ENCODE data around the gene KIAA0513. TPM values are rescaled to one million over a fixed set of nuclear protein-coding genes. Genes with fewer than 3 reads are reported as not detected.

The KIAA0513 gene
- total RNA-seq, 2 experiments from 2014 or later: 9.0 to 10.9 TPM

DNA sequence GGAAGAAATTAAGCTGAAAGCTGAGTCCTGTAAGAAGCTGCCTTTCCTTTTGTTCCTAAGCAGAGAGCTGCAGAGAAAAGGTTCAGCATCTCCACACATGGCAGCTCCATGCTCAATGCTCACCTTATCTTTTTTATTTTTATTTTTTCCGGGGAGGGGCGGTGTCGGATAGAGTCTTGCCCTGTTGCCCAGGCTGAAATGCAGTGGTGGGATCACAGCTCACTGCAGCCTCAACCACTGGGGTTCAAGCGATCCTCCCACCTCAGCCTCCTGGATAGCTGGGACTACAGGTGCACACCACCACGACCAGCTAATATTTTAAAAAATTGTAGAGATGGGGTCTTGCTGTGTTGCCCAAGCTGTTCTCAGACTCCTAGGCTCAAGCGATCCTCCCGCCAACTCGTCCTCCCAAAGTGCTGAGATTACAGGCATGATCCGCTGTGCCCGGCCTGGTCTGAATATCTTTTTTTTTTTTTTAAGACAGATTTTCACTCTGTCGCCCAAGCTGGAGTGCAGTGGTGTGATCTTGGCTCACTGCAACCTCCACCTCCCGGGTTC lies 112.9 kb downstream of the KIAA0513 start:
- peaks cover 12% of the 10 kb centered on the region for H3K4me1 ChIP-seq (ENCODE audit: insufficient read depth, low read length)
- peaks cover 0 to 12% of the 10 kb centered on the region in 2 experiments for H3K9me3 ChIP-seq (ENCODE audit: control insufficient read depth in 1 of 2, insufficient read depth in 1 of 2, low read length in 2 of 2)
- POLR2A ChIA-PET: no interaction called here
- H3K4me3 ChIP-seq (ENCODE audit: low read length): no peak overlapping the region
- ATAC-seq (ENCODE audit: poor library complexity) (no peak), DNase-seq (no peak)
- H3K27ac ChIP-seq (ENCODE audit: low read depth in 1 of 2, low read length in 2 of 2): no peak overlapping the region
- peaks cover 22 to 33% of the 10 kb centered on the region in 2 experiments for H3K27me3 ChIP-seq (ENCODE audit: control insufficient read depth in 1 of 2, insufficient read depth in 2 of 2, low read length in 2 of 2)
- intact Hi-C loops (cut with DNase I, micrococcal nuclease): no loop called here
- H3K4me1 Mint-ChIP-seq (ENCODE audit: low read depth): no peaks in the 10 kb centered on the region
- no peaks in the 10 kb centered on the region for H3K9me3 Mint-ChIP-seq
- H3K4me3 Mint-ChIP-seq: no peak overlapping the region
- no peak overlapping the region for H3K27ac Mint-ChIP-seq
- H3K36me3 ChIP-seq (ENCODE audit: insufficient read depth, low read length): no peaks in the 10 kb centered on the region
- no peak for TF ChIP-seq CTCF (IDR thresholded peaks at IDR 0.05)
- CTCF ChIA-PET: no interaction called here
- H3K27me3 Mint-ChIP-seq: peaks cover 33% of the 10 kb centered on the region
- no peaks in the 10 kb centered on the region for H3K36me3 Mint-ChIP-seq (ENCODE audit: low read depth)

DNA sequence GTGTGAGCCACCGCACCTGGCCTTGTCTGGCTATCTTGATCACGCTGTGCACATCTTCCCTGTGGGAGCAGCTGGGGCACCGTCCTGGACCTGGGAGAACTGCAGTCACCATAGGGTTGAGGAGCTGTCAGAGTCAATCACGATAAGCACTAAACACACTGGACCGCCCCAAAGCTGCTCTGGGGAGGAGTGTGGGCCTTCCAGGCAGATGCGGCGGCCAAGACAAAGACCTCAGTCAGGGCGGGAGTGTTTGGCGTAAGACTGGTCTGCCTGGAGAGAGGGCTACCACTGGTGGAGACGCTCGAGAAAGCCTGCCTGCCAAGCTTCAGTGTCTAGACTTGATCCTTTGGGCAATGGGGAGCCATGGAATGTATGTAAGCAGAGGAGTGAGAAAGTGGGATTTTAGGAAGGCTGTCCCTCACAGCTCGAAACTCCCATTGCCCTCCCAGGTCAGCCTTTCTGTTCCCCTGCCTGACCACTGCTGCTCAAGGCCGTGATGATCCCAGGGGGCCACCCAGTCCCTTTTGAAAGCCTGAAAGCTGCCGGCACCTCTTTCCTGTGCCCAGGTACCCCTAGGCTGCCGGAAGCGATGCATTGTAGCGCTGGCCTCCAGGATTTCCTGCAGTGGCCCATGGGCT lies 114.0 kb downstream of the KIAA0513 start:
- no peaks in the 10 kb centered on the region for H3K4me1 Mint-ChIP-seq (ENCODE audit: low read depth)
- Histone ChIP-seq H3K9me3 (ENCODE audit: control insufficient read depth in 1 of 2, insufficient read depth in 1 of 2, low read length in 2 of 2) (peaks cover 0 to 8% of the 10 kb centered on the region in 2 experiments), H3K27ac (ENCODE audit: low read depth in 1 of 2, low read length in 2 of 2) (no peak overlapping the region), H3K4me1 (ENCODE audit: insufficient read depth, low read length) (peaks cover 6% of the 10 kb centered on the region), H3K4me3 (ENCODE audit: low read length) (no peak overlapping the region), H3K27me3 (ENCODE audit: control insufficient read depth in 1 of 2, insufficient read depth in 2 of 2, low read length in 2 of 2) (peaks cover 22 to 28% of the 10 kb centered on the region in 2 experiments), H3K36me3 (ENCODE audit: insufficient read depth, low read length) (no peaks in the 10 kb centered on the region)
- H3K27ac Mint-ChIP-seq: no peak overlapping the region
- ATAC-seq (ENCODE audit: poor library complexity) (no peak), DNase-seq (no peak)
- ChIA-PET CTCF (no interaction called here), POLR2A (no interaction called here)
- peaks cover 28% of the 10 kb centered on the region for H3K27me3 Mint-ChIP-seq
- H3K36me3 Mint-ChIP-seq (ENCODE audit: low read depth): no peaks in the 10 kb centered on the region
- H3K9me3 Mint-ChIP-seq: no peaks in the 10 kb centered on the region
- intact Hi-C loops (cut with DNase I, micrococcal nuclease): no loop called here
- no peak overlapping the region for H3K4me3 Mint-ChIP-seq
- TF ChIP-seq CTCF (IDR thresholded peaks at IDR 0.05): no peak

DNA sequence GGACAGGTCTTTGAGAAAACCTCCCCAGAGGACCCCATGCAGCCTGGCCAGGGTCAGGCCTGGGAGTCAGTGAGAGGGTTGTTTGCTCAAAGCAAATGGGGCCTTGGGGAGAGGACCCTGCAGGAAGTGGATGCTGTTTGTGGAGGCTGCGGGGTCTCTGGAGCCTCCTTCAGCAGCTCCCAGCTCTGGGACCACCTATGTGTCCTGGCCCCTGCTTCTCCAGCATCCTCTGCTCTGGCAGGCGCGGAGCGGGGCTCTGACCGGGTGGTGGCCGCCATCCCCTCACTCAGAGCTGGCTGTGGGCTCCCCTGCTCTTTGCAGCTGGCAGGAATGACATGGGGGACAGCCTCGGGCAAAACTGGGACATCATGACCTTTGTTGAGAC lies 114.5 kb downstream of the KIAA0513 start:
- Mint-ChIP-seq H3K4me1 (ENCODE audit: low read depth) (no peaks in the 10 kb centered on the region), H3K27ac (no peak overlapping the region), H3K9me3 (no peaks in the 10 kb centered on the region), H3K4me3 (no peak overlapping the region), H3K36me3 (ENCODE audit: low read depth) (no peaks in the 10 kb centered on the region), H3K27me3 (peaks cover 24% of the 10 kb centered on the region)
- no peak for ATAC-seq (ENCODE audit: poor library complexity)
- CTCF ChIA-PET: no interaction called here
- POLR2A ChIA-PET: no interaction called here
- Histone ChIP-seq H3K36me3 (ENCODE audit: insufficient read depth, low read length) (no peaks in the 10 kb centered on the region), H3K27ac (ENCODE audit: low read depth in 1 of 2, low read length in 2 of 2) (no peak overlapping the region), H3K4me3 (ENCODE audit: low read length) (no peak overlapping the region), H3K4me1 (ENCODE audit: insufficient read depth, low read length) (peaks cover under 1% of the 10 kb centered on the region), H3K27me3 (ENCODE audit: control insufficient read depth in 1 of 2, insufficient read depth in 2 of 2, low read length in 2 of 2) (peaks cover 19 to 23% of the 10 kb centered on the region in 2 experiments), H3K9me3 (ENCODE audit: control insufficient read depth in 1 of 2, insufficient read depth in 1 of 2, low read length in 2 of 2) (peaks cover 0 to 5% of the 10 kb centered on the region in 2 experiments)
- DNase-seq: no peak
- no peak for TF ChIP-seq CTCF (IDR thresholded peaks at IDR 0.05)
- intact Hi-C loops (cut with DNase I, micrococcal nuclease): no loop called here

Measured in CD4-positive, alpha-beta T cell (primary cell).